GM21526 (cell line): ENCODE measurements around the gene FKBP10.

Experiments used
- ATAC-seq: cut with Tn5 transposase; IDR thresholded peaks from one replicate; pipeline ENCODE4 v1.9.1; 2021; ENCODE audit warnings: moderate library complexity; ENCODE audit not compliant: unreplicated experiment, low FRiP score

The FKBP10 gene

GRCh38 chr17:41781404-41782110, 31.2 kb upstream of the FKBP10 start:
- no peak for ATAC-seq

GRCh38 chr17:41782142-41782541, 30.7 kb upstream of the FKBP10 start:
- no peak for ATAC-seq

DNA sequence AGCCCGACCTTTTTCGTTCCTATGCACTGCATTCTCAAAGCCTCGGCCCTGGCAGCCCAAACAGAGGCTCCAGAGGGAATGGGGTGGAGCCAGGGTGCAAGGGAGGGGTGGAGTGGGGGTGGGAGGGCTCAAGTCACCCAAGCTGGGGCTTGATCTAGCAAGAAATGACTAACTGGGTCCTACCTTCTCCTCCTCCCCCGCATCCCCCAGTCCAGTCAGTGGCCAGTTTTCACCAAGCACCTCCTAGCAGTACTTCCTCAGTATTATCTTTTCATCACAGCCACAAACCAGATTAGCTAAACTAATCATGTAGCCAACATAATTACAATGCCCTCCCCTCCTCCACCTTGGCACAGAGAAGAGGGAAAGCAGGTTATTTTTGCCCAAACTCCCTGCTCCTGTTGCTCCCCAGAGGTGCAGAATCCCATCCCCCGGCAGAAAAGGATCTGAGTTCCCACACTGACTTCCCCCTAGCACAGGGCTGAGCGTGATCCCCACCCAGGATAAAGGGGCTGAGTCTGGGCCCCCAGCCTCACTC, 28.5 kb upstream of the FKBP10 start:
- no peak for ATAC-seq

DNA sequence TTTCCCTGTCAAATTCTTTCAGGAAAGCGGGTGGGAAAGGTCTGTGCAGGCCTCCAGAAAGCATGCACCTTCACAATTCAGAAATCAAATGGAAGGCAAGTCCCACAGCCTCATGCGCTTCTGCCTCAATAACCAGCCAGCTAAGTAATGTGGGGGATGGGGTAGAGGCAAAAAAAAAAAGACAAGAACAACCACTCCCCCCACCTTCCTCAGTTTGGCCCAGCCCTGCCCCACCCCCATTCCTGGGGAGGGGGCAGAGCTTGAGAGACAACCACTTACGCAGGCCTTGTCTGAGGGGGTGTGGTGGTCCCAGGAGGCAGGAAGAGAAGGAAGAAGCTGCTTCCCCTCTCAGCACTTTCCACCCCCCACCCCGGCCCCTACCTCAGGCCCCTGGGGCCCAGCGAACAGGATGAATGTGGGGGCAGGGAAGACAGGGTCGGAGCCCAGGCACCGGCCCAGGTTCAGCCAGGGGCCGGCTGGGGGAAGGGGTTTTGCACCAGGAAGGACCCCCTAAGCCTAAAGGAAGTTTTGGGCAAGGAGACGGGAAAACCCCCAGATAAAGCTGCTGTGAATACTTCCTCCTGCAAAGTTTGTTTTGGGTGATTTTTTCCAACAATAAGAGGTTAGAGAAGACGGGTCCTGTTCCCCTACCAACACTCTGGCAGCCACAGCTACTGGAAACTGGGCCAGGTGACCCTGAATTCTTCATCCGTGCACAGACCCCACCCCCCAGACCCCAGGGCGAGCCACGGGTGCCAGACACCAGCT, 27.5 kb upstream of the FKBP10 start:
- ATAC-seq: no peak

GRCh38 chr17:41785859-41786226, 27.0 kb upstream of the FKBP10 start:
- ATAC-seq: no peak

DNA sequence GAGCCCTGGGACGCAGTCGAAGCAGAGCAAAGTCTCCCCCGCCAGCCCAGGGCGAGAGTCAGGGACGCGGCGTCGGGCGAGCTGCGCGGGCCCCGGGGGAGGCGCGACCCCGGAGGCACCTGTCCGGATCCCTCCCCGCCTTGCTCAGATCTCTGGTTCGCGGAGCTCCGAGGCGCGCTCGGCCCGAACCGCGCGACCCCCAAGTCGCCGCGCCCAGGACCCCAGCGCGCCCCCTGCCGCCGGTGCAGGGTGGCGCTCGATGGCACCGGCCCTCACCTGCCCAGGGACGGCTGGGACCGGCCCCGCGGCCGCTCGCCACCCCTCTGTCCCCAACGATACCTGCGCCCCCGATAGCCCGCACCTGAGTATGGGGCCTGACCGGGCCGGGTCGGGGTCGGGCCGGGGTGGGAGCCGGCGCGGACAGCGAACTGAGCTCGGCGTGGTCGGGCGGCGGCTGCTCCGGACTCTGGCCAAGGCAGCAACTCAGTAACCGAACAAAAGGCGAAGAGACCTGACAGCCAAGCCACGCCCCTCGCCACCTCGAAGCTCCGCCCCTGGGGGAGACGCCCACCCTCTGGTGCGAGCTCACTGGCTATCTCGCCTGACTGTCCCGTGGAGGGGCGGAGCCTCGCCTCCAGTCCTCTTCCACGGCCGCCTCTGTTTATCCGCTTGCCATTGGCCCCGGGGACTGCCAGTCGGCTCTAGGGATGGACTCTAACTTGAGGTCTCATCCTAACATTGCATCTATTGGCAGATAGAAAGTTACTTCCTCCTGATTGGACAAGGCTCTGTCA, 26.4 kb upstream of the FKBP10 start, which contains the start of gene JUP:
TSS of gene JUP (minus strand) at position 485 of the 794 bp plus-strand sequence. CDS start 14,857 bp downstream, outside the sequence.
- ATAC-seq: no peak

DNA sequence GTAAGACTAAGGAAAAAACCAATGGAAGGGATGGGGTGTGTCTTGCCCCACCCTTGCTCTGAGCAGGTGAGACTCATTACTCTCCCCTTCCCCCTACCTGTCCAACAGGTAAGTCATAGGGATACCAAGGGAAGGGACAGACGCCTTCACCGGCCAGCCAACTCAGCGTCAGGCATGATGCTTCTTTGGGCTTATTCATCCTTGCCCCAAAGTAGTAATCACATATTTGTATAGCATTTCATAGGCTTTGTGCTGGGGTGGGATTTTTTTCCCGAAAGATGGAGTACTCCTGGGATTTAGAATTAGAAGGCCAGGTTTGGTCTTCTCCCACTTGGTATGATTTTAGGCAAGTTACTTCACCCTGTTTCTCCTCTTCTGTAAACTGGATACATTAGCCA, 25.8 kb upstream of the FKBP10 start:
- no peak for ATAC-seq

DNA sequence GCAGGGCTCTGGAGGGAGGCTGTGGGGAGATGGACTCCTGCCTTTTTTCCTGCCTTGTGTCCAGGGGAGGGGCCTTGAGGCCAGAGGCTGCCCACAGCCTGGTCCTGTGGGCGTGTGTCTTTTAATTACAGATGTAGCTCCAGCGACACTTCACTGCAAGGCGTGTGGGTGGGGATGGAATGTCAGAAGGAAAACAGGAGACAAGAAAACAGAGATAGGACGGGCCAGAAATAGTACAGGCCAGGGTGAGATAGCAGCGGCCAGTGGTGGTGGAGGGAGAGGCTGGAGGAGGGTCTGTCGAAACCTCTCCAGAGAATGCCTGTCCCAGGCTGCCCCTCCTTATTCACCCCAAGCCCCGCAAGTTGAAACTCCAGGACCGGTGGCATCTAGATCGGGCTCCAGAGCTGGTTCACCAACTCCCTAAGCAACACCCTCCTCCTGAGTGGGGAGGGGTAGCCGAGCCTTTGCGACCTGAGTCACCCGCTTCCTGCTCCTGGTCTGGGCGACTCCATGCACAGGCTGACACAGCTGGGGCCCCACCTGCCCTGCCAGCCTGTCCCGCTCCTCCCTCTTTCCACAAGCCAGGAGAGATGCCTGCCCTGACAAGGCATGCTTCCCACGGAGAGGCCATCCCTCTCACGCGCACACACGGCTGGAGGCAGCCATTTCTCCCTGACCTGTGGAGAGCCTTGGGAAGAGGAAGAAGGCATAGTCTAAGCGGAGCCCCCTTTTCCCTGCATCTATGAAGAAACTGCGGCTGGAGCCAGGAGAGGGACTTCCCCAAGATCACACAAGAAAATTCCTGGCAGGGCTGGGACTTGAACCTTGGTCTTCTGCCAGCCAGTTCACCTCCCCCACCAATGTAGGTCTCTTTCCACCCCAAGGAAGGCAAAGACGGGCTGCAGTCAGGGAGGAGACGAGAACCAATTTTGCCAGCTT, 19.7 kb upstream of the FKBP10 start:
- no peak for ATAC-seq

DNA sequence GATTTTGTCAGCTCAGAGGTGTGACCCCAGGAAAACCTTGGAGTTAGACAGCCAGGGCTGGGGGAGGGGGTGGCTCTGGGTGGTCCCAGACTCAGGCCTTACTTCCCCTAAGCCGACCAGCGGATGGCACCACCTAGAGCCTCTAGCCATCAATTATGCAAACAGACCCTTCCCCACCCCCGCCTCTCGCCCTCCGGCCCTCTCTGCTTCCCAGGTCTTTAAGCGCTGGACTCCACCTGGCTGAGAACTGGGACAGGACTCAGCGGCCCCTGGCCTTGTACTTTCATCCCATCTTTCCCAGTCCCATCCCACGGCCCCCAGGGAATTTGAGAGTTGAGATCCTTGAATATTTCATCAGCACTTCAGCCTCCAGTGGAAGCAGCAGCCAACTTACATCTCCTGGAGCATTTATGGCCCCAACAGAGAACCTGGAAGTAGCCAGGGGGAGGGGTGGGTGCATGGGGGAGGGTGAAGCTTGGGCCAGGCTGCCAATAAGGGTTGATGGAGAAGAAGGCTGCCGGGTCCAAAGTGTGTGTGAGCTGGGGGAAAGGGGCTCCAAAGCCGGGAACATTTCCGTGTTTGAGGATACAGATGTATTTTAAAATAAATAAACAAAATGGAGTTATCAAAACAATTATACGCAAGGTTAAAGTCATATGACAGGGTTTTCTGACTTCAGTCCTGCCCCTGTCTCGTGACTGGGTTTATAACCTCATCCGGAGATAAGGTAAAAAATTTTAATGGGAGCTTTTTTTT, 18.8 kb upstream of the FKBP10 start:
- no peak for ATAC-seq

DNA sequence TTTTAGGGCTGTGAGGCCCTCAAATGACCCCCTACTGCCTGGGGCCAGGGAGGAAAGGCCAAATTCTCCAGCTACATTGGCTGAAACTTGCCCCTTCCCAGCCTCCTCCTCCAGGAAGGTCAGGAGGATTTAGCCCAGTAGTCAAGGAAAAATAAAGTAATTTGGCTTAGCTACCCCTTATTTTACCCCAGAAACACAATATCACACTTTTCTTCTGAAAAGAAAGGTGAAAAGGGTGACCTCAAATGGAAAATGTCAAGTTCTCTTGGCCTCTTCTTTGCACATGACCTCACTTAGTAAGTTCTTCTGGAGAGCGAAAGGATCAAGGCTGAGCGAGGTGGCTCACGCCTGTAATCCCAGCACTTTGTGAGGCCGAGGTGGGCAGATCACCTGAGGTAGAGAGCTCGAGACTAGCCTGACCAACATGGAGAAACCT, 18.2 kb upstream of the FKBP10 start:
- no peak for ATAC-seq

DNA sequence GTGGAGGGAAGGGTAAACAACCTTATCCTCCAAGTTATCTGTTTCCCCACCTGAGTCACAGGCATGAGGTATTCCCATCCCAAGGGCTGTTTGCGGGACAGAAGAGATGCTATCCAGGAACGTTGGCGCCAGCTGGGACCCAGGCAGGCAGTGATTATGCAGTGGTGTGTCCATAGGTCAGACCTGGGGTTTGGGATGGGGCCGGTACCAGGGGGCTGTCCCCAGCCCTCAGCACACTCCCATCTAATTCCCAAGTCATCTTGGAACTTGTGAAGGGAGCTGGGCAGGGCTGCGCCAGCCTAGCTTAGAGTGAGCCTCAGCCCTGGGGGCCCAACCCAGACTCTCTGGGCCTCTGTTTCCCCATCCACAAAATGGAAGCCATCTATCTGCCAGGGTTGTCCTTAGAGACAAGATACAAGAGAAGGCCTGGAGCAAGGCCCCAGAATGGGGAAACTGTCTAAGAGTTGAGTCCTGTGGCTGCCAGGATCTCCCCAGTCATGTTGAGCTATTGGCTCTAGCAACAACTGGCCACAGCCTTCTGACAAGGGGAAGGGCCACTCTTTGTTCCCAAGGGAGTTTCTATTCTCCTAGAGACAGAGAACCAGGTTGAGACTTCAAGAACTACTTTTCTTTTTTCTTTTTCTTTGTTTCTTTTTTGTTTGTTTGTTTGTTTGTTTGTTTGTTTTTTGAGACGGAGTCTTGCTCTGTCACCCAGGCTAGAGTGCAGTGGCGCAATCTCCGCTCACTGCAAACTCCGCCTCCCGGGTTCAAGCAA, 16.5 kb upstream of the FKBP10 start:
- ATAC-seq: no peak

DNA sequence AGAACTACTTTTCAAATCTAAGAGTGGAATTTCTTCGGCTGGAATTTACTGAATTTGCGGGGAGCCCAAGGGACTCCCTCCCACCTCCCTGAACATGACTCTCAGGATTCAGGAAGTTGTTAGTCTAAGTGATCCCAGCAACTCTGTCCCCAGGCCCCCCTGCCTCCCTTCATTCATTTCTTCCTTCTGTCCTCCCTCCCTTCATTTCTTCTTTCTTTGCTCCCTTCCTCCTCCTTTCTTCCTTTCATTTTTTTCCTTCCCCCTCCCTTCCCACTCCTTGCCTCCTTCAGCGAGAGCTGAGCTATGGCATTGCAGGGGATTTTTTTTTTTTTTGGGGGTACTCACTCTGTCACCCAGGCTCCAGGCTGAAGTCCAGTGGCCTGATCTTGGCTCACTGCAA, 15.4 kb upstream of the FKBP10 start:
- ATAC-seq: no peak

GRCh38 chr17:41799366-41799765, 13.4 kb upstream of the FKBP10 start:
- ATAC-seq: no peak

GRCh38 chr17:41800601-41801373, 12.0 kb upstream of the FKBP10 start:
- ATAC-seq: no peak

GRCh38 chr17:41801374-41802271, 11.2 kb upstream of the FKBP10 start:
- no peak for ATAC-seq
